Measurements from ENCODE around the gene ELL3. TPM values are rescaled to one million over a fixed set of nuclear protein-coding genes. Genes with fewer than 3 reads are reported as not detected.

ELL3 gene
- total RNA-seq, 1 experiment from 2014 or later, result 2.0 TPM

DNA sequence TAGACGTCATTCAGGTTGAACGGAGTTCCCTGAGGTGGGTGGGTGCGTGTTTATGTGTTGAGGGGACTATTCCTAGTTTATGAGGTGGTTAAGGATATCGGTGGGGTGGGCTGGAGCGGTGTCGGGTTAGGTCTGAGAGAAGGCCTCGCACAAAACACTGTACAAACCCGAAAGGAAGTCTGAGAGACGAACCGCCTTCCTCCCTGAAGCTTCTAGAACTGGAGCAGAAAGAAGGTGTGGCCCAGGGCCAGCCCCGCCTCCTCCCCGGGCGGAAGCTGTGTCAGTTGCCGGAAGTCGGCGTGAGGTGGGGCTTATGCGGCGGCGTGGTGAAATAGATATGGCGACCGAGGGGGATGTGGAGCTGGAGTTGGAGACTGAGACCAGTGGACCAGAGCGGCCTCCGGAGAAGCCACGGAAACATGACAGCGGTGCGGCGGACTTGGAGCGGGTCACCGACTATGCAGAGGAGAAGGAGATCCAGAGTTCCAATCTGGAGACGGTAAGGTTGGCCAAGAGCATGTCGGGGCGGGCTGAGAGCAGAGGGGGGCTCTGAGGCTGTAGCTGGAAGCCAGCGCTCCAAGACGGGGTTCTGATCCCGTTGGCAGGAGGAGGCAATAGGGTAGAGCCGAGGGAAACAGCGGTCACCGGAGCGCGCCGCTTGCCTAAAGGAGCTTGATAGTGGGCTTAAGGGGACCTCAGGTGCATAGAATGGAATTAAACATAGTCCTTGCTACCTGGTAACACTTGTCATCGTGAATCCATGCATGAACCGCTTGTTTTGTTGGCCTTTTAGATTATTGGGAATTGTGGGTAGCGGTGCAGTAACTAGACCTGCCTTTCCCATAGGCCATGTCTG is 23.7 kb upstream of the ELL3 start, which contains the start of gene HYPK:
Gene HYPK (plus strand): TSS at position 314 of the 856 bp plus-strand sequence. CDS start 24 bp downstream, at position 338.
- no peaks in the 10 kb centered on the region for H3K27me3 Mint-ChIP-seq (ENCODE audit: unreplicated experiment)
- H3K36me3 Mint-ChIP-seq (ENCODE audit: insufficient read depth, unreplicated experiment), result peaks cover 33% of the 10 kb centered on the region
- no peaks in the 10 kb centered on the region for H3K9me3 Mint-ChIP-seq (ENCODE audit: low read depth, unreplicated experiment)
- CTCF ChIA-PET, result no interaction called here
- peak; percentile 83 for DNase-seq
- TF ChIP-seq, protein P1, sequence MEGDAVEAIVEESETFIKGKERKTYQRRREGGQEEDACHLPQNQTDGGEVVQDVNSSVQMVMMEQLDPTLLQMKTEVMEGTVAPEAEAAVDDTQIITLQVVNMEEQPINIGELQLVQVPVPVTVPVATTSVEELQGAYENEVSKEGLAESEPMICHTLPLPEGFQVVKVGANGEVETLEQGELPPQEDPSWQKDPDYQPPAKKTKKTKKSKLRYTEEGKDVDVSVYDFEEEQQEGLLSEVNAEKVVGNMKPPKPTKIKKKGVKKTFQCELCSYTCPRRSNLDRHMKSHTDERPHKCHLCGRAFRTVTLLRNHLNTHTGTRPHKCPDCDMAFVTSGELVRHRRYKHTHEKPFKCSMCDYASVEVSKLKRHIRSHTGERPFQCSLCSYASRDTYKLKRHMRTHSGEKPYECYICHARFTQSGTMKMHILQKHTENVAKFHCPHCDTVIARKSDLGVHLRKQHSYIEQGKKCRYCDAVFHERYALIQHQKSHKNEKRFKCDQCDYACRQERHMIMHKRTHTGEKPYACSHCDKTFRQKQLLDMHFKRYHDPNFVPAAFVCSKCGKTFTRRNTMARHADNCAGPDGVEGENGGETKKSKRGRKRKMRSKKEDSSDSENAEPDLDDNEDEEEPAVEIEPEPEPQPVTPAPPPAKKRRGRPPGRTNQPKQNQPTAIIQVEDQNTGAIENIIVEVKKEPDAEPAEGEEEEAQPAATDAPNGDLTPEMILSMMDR (IDR thresholded peaks at IDR 0.05; ENCODE audit: unreplicated experiment), result no peak
- H3K4me1 Mint-ChIP-seq (ENCODE audit: low read depth, unreplicated experiment), result peaks cover 41% of the 10 kb centered on the region
- H3K4me3 Mint-ChIP-seq (ENCODE audit: low read depth, unreplicated experiment), result peak within 1 kb of the TSS; percentile 95
- TSS peak; percentile 39 for BruUV-seq (replicated peaks)
- intact Hi-C loops (cut with micrococcal nuclease; ENCODE audit: unreplicated experiment), result no loop called here
- H3K27ac Mint-ChIP-seq (ENCODE audit: unreplicated experiment), result peak within 1 kb of the TSS; percentile 98

DNA sequence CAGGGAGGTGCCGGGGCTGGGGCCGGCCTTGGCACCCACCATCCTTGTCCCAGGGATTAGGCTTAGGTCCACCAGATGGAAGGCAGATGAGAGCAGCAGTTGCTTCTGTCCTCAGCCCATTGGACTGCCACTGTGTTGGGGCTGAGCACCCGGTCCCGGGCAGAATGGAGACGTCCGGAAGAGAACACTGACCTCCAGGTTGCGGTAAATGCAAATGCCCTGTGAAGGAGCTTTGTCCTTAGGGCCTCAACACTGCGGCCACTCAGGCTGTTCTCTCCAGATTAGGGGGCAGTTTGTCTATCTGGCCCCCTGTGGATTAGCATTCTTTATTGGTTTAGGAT is 23.1 kb upstream of the ELL3 start, which contains the start of gene SERINC4:
Gene SERINC4 (minus strand): TSS at position 276 of the 341 bp plus-strand sequence. CDS start 234 bp downstream, at position 42.
- H3K27ac Mint-ChIP-seq (ENCODE audit: unreplicated experiment), result peak within 1 kb of the TSS; percentile 98
- CTCF ChIA-PET, result no interaction called here
- H3K9me3 Mint-ChIP-seq (ENCODE audit: low read depth, unreplicated experiment), result no peaks in the 10 kb centered on the region
- intact Hi-C loops (cut with micrococcal nuclease; ENCODE audit: unreplicated experiment), result no loop called here
- no peak for DNase-seq
- no TSS peak for BruUV-seq (replicated peaks)
- no peaks in the 10 kb centered on the region for H3K27me3 Mint-ChIP-seq (ENCODE audit: unreplicated experiment)
- TF ChIP-seq, protein P1 (IDR thresholded peaks at IDR 0.05; ENCODE audit: unreplicated experiment), result no peak
- H3K36me3 Mint-ChIP-seq (ENCODE audit: insufficient read depth, unreplicated experiment), result peaks cover 33% of the 10 kb centered on the region
- H3K4me1 Mint-ChIP-seq (ENCODE audit: low read depth, unreplicated experiment), result peaks cover 41% of the 10 kb centered on the region
- peak within 1 kb of the TSS; percentile 95 for H3K4me3 Mint-ChIP-seq (ENCODE audit: low read depth, unreplicated experiment)

DNA sequence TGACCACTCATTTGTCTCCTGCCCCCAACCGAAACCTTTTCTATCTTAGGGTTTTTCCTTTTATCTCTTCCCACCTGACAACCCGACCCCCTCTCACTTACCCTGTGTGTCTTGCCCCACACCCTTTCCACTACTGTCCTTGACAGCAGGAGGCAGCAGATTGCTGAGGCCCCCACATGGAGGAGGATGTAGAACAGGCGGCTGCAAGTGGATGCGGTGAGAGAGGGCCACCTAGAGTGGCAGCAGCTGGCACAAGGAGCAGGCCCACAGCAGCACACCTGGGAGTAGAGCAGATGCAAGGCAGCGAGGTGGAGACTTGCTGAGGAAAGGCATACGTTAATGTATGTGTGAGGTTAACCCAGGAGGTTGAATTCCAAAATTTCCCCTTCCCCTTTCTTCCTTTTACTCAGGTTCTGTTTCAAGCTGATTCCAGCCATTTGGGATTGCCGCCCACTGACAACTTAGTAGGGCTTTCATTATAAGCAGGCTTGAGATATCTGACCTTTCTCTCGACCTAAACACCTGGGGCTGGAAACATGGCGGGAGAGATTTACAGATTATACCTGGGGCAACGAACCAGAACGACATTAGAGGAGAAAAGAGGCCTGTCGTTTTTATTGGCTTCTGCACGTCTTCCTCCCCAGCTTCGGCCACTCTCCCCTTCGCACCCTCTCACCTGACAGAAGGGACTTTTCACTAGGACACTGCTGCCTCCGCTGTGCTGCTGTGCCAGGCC is 22.6 kb upstream of the ELL3 start:
- CTCF ChIA-PET, result no interaction called here
- Mint-ChIP-seq H3K36me3 (ENCODE audit: insufficient read depth, unreplicated experiment) (peaks cover 36% of the 10 kb centered on the region), H3K27ac (ENCODE audit: unreplicated experiment) (peak overlapping the region; percentile 78), H3K4me1 (ENCODE audit: low read depth, unreplicated experiment) (peaks cover 45% of the 10 kb centered on the region), H3K9me3 (ENCODE audit: low read depth, unreplicated experiment) (no peaks in the 10 kb centered on the region), H3K27me3 (ENCODE audit: unreplicated experiment) (no peaks in the 10 kb centered on the region), H3K4me3 (ENCODE audit: low read depth, unreplicated experiment) (peak overlapping the region; percentile 95)
- no peak for DNase-seq
- no TSS peak for BruUV-seq (replicated peaks)
- intact Hi-C loops (cut with micrococcal nuclease; ENCODE audit: unreplicated experiment), result no loop called here
- TF ChIP-seq, protein P1 (IDR thresholded peaks at IDR 0.05; ENCODE audit: unreplicated experiment), result no peak

DNA sequence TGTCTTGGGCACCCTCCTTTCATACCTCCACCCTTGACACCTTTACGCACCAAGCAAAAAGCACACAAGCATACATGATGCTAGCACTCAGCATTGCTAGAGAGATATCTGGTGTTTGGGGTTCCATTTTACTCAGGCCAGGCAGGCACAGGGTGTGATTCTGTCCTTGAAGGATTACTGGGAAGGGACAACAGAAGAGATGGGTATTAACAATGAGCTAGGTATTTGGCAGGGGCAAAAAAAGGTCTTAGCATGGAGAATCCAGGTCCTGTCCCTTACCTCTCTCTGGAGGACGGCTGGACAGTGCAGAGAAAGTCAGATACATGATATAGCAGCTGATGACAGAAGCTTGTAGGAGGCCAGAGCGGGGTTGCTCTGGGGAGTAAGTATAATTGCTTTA is 19.8 kb upstream of the ELL3 start:
- DNase-seq, result no peak
- Mint-ChIP-seq H3K4me3 (ENCODE audit: low read depth, unreplicated experiment) (no peak overlapping the region), H3K9me3 (ENCODE audit: low read depth, unreplicated experiment) (no peaks in the 10 kb centered on the region), H3K36me3 (ENCODE audit: insufficient read depth, unreplicated experiment) (peaks cover 62% of the 10 kb centered on the region), H3K27me3 (ENCODE audit: unreplicated experiment) (no peaks in the 10 kb centered on the region), H3K27ac (ENCODE audit: unreplicated experiment) (no peak overlapping the region), H3K4me1 (ENCODE audit: low read depth, unreplicated experiment) (peaks cover 56% of the 10 kb centered on the region)
- TF ChIP-seq, protein P1 (IDR thresholded peaks at IDR 0.05; ENCODE audit: unreplicated experiment), result no peak
- intact Hi-C loops (cut with micrococcal nuclease; ENCODE audit: unreplicated experiment), result no loop called here
- BruUV-seq (replicated peaks), result no TSS peak
- CTCF ChIA-PET, result interaction anchor here (1.2 kb wide), 1 partner anchor 28 kb away, joined by 3 read pairs; the partner anchor contains the start of gene MFAP1
